ENCODE results near the gene SEZ6.

The SEZ6 gene

GRCh38 chr17:28907709-28908475 is 97.9 kb downstream of the SEZ6 start:
- in situ Hi-C loops (cut with MboI; ENCODE audit: low sequenced_read_pairs, unreplicated experiment): no loop called here
- TF ChIP-seq CTCF (IDR thresholded peaks at IDR 0.05; ENCODE audit: borderline replicate concordance, control extremely low read depth, extremely low read depth, insufficient read depth, missing control alignments): no peak
- no peak for DNase-seq (ENCODE audit: low spot score)

DNA sequence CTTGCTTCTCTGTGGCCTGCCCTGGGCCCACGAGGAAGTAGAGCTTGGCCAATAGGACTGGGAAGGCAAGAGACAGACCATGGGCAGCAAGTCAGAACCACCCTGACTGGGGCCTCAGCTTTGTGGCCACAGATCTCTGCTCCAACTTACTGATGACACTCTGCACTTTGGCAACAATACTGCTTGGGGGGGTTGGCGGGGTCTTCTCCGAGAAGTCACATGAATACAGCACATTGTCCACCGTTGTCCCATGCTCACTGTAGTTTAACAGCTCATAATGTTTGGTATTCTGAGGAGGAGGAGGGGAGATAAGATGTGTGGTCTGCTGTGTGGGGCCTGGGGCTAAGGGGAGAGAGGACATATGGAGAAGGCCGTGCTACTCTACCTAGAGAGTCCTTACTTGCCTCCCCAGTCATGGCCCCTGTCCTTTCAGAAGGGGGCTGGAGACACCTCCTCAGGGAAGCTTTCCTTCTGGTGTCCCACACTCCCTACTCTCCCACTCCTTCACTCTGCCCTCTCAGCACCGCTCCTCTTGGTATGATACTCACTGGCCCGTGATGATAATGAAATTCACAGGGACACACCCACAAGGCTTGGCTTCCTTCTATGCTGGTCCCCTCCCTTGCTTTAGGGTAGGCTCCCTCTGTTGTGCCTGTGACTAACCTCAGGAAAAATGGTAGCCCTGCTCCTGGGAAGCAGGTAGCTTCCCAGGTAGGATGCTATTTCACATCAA is 99.0 kb downstream of the SEZ6 start:
- in situ Hi-C loops (cut with MboI; ENCODE audit: low sequenced_read_pairs, unreplicated experiment): no loop called here
- TF ChIP-seq CTCF (IDR thresholded peaks at IDR 0.05; ENCODE audit: borderline replicate concordance, control extremely low read depth, extremely low read depth, insufficient read depth, missing control alignments): no peak
- DNase-seq (ENCODE audit: low spot score): no peak

- TF ChIP-seq CTCF (IDR thresholded peaks at IDR 0.05; ENCODE audit: borderline replicate concordance, control extremely low read depth, extremely low read depth, insufficient read depth, missing control alignments): no peak
- no peak for DNase-seq (ENCODE audit: low spot score)
- in situ Hi-C loops (cut with MboI; ENCODE audit: low sequenced_read_pairs, unreplicated experiment): no loop called here
Measured at GRCh38 chr17:28906276-28906675, 99.6 kb downstream of the SEZ6 start.

Data from GM13976 (cell line).